HG03066 (cell line): ENCODE measurements around the gene CARF.

Experiments used
- ATAC-seq: cut with Tn5 transposase; IDR thresholded peaks from one replicate; pipeline ENCODE4 v1.9.1; 2021; ENCODE audit warnings: low read depth; ENCODE audit not compliant: unreplicated experiment

The CARF gene

GRCh38 chr2:203018181-203018580, 106.1 kb downstream of the CARF start:
- ATAC-seq = no peak

GRCh38 chr2:203019142-203019541, 107.1 kb downstream of the CARF start:
- ATAC-seq = no peak

DNA sequence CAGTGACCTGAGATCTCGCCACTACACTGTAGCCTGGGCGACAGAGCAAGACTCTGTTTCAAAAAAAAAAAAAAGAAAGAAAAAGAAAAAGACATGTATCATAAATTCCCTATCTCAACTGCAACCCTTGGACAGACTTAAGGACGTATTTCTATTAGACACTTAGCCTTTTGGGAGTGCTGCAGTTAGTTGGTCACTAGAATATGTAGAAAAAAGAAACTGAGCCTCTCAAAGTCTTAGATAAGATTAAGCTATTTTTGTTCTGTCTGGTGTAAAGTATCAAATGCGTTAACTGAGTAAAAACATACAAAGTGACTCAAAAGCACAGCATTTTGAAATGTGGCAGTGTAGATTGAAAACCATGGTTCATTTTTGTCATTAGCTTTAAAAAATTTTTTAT, 109.9 kb downstream of the CARF start:
- ATAC-seq = no peak

- no peak for ATAC-seq
Observed at GRCh38 chr2:203022751-203023150, 110.7 kb downstream of the CARF start.

- no peak for ATAC-seq
Observed at GRCh38 chr2:203025592-203025991, 113.5 kb downstream of the CARF start.

DNA sequence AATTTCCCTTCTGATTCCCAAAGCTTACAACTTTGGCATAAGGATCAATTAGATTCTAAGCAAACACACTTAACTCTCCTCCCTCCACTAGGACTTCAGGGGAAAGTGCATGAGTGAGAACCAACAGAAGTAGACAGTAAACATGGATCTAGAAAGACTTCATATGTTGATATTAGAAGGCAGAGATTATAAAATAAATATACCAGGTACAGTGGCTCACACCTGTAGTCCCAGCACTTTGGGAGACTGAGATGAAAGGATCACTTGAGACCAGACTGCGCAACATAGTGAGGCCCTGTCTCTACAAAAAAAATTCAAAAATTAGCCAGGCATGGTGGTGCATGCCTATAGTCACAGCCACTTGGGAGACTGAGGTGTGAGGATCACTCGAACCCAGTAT, 118.5 kb downstream of the CARF start:
- no peak for ATAC-seq

DNA sequence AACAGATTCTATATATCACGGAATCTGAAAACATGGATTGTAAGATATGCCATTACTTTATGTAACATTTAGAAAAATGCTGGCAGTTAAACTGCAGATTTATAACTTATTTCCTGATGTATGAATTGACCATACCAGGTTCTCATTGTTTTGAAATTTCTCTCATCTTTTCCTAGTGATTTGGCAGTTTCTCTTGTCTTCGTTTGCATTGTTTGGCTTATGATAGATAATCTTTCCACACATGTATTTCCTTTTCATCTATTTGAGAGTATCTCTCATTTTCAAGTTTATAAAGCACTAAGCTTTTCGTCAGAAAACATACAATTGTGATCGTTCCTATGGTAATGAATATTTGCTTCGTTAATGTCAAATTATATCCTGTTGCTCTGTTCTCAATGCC, 118.9 kb downstream of the CARF start:
- no peak for ATAC-seq

DNA sequence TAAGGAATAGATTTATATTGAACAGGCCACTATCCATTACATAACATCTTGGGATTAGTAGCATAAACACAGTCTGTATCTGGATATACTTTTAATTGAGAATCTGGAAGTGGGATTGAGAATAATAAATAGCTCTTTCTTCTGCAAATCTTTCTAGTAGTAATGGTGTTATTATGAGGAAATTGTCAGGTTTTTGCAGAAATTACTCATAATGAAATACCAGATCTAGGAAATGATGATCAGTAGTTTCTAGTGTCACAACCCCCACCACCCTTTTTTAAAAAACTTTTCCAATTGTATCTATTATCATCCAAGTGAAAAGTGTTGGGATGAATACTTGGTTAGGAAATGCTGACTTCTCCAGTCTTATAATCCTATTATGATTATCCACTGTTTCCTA, 121.3 kb downstream of the CARF start:
- ATAC-seq = no peak

DNA sequence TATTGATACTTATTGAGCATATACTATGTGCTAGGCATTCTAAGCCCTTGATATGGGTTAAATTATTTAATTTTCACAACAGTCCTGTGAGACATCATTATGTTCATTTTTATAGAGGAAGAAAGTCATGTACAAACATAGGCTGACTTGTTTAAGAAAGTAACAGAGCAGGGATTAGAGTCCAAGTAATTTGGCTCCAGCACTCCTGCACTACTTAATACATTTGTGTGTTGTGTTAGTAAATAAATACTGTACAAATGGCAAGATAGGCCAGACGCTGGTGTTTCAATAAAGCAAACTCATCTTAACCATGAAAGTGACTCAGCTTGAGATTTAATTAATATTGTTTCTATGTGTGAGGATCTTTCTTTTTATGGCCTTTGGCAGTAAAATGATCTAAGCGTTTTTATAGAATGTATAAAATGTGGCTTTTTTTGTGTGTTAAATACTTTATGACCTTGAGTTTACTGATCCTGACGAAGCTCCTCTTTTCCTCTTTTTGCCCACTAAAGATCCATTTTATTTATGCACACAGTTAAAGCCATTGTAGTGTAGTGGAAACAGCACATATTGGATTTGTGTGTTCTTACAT, 123.9 kb downstream of the CARF start:
- ATAC-seq = no peak
